Transverse colon (tissue), 3 donors: ENCODE results near the gene TXNRD1.
"Not testable (repeated sequence)": the region's sequence is repeated elsewhere in the genome, so short reads cannot be mapped to it uniquely, and the experiment has no call there.

Experiments
- CTCF ChIP-seq, 5 experiments: fragments of 200-600 bp in 3 of 5; fragments of 450-650 bp in 2 of 5; sonication (generic) in 3 of 5; IDR thresholded peaks; 1 replicate in 2 of 5; 2 replicates in 3 of 5; pipeline ENCODE4 v1.5.1; 2016 to 2017; ENCODE audit warnings: antibody characterized with exemption in 5 of 5, inconsistent platforms in 3 of 5, mild to moderate bottlenecking in 2 of 5, moderate library complexity in 1 of 5
- POLR2A ChIP-seq: fragments of 450-650 bp; IDR thresholded peaks from one replicate; pipeline ENCODE4 v1.6.1; 2016; ENCODE audit warnings: antibody characterized with exemption, mild to moderate bottlenecking, moderate library complexity

- TF ChIP-seq CTCF (IDR thresholded peaks at IDR 0.05); POLR2A: not testable (repeated sequence)
Observed at GRCh38 chr12:104173804-104174203, 41.8 kb upstream of the TXNRD1 start.
